Measurements from ENCODE around the gene ISG20.

ISG20 gene

DNA sequence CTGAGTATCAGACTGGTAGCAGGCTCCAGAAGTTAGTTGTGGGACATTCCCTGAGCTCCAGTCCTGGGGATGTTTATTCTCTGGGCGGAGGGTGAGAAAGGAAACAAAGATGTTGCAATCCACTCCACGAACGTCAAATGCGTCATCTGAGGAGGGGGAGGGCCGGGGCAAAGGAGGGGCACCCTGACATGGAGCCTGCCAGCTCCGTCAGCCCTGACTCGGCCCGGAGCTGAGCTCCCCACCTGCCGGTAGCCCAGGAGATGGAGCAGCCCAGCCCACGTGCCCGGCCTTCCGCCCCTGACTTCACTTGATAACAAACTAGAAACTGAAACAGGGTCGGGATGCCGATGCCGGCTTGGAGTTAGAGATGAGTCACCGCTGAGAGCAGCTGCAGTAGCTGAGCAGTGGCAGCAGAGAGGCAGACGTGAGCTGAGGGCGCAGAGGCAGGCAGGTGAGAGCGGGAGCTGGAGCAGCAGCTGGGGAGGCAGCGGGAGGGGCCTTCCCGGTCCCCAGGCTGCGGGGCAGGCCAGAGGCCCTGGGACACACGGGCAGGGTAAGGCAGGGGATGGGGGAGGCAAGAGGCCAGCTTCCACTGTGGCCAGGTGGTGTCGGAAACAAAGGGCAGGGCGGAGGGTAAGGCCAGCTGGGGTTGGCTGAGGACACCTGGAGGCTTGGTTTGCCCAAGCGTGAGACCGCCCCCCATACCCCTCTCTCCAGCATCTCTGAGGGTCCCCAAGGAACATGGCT lies at the start of gene ISG20 (continued):
- TF ChIP-seq ELK4 (IDR thresholded peaks at IDR 0.05; ENCODE audit: borderline replicate concordance, low read depth, low read length) (no peak), ZNF394 (tag by site-specific recombination; IDR thresholded peaks at IDR 0.05; ENCODE audit: borderline replicate concordance) (peak; percentile 95; the same call in 1 of the 2 replicates), ZNF560 (tag by site-specific recombination; IDR thresholded peaks at IDR 0.05; ENCODE audit: borderline replicate concordance) (no peak), KLF9 (tag by site-specific recombination; IDR thresholded peaks at IDR 0.05; ENCODE audit: low read depth) (no peak), ZNF76 (tag by site-specific recombination; IDR thresholded peaks at IDR 0.05; ENCODE audit: borderline replicate concordance, low read depth) (peak; percentile 47; the same call in 1 of the 2 replicates), ZNF292 (tag by site-specific recombination; IDR thresholded peaks at IDR 0.05; ENCODE audit: borderline replicate concordance, low read depth) (no peak), ZNF792 (tag by site-specific recombination; IDR thresholded peaks at IDR 0.05) (no peak), ZNF302 (tag by site-specific recombination; IDR thresholded peaks at IDR 0.05; ENCODE audit: low read depth) (no peak), ZBTB10 (tag by site-specific recombination; IDR thresholded peaks at IDR 0.05) (peak; percentile 45; the same call in 1 of the 2 replicates), KLF16 (tag by site-specific recombination; IDR thresholded peaks at IDR 0.05) (peak; percentile 87), ZNF174 (tag by site-specific recombination; IDR thresholded peaks at IDR 0.05) (no peak), ZNF776 (tag by site-specific recombination; IDR thresholded peaks at IDR 0.05; ENCODE audit: borderline replicate concordance) (no peak), ZNF624 (tag by site-specific recombination; IDR thresholded peaks at IDR 0.05) (no peak), BCL11A (tag by site-specific recombination; IDR thresholded peaks at IDR 0.05; ENCODE audit: low read depth) (no peak), ZBTB6 (tag by site-specific recombination; IDR thresholded peaks at IDR 0.05) (peak; percentile 100), ZNF354C (tag by site-specific recombination; IDR thresholded peaks at IDR 0.05; ENCODE audit: borderline replicate concordance, low read depth) (no peak), TRIM28 (IDR thresholded peaks at IDR 0.05; ENCODE audit: borderline replicate concordance, low read length) (0 out of 2 replicates have a peak, but pooled peaks have one; percentile 38), ZNF510 (tag by site-specific recombination; IDR thresholded peaks at IDR 0.05; ENCODE audit: insufficient replicate concordance) (no peak), ZNF155 (tag by site-specific recombination; IDR thresholded peaks at IDR 0.05) (no peak), ZNF548 (tag by site-specific recombination; IDR thresholded peaks at IDR 0.05) (no peak), OVOL3 (tag by site-specific recombination; IDR thresholded peaks at IDR 0.05) (no peak), ZNF555 (tag by site-specific recombination; conservative IDR thresholded peaks at IDR 0.05) (no peak), ZNF549 (tag by site-specific recombination; IDR thresholded peaks at IDR 0.05) (no peak), GLIS2 (tag by site-specific recombination; IDR thresholded peaks at IDR 0.05) (peak; percentile 43; the same call in 1 of the 2 replicates), ZNF654 (tag by site-specific recombination; IDR thresholded peaks at IDR 0.05; ENCODE audit: low read depth) (no peak), ZNF521 (tag by site-specific recombination; IDR thresholded peaks at IDR 0.05) (no peak), ZNF362 (tag by site-specific recombination; IDR thresholded peaks at IDR 0.05) (no peak), ZNF416 (tag by site-specific recombination; IDR thresholded peaks at IDR 0.05) (no peak), TCF7L2 (IDR thresholded peaks at IDR 0.05; ENCODE audit: borderline replicate concordance, low read depth, low read length) (no peak), ZNF639 (tag by site-specific recombination; IDR thresholded peaks at IDR 0.05) (peak; percentile 57; the same call in 1 of the 2 replicates)
- TF ChIP-seq, protein P1, sequence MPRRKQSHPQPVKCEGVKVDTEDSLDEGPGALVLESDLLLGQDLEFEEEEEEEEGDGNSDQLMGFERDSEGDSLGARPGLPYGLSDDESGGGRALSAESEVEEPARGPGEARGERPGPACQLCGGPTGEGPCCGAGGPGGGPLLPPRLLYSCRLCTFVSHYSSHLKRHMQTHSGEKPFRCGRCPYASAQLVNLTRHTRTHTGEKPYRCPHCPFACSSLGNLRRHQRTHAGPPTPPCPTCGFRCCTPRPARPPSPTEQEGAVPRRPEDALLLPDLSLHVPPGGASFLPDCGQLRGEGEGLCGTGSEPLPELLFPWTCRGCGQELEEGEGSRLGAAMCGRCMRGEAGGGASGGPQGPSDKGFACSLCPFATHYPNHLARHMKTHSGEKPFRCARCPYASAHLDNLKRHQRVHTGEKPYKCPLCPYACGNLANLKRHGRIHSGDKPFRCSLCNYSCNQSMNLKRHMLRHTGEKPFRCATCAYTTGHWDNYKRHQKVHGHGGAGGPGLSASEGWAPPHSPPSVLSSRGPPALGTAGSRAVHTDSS (tag by site-specific recombination; IDR thresholded peaks at IDR 0.05) = no peak
